ENCODE results near the gene TMEM204. TPM values are rescaled to one million over a fixed set of nuclear protein-coding genes. Genes with fewer than 3 reads are reported as not detected.

TMEM204 gene
- total and polyA plus RNA-seq, 10 of the 15 experiments (the other 5 are each of a cell fraction or from before 2014, with no cell fraction given): 0.05 to 0.30 (median 0.18) TPM; not detected in 7

DNA sequence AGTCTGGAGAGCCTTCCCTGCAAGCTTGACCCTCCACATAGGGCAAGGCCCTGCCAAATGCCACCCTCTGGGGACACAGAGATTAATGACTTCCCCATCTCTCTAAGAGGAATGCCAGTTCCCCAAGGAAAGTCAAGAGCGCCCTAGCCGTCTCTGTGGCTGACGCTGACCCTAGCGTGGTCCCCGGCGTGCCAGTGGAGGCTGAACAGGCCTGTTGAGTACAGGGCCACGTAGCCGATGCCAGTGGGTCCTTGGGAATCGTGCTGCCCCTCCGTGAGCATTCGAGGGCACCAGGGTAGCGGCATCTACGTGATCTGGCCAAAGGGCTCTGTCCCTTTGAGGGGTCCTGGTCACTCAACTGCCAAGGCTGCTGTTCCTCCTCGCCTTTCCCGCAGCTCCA lies 17.2 kb downstream of the TMEM204 start:
- 62% methylated on average over 15 of the region's 15 CpGs for WGBS (ENCODE audit: insufficient coverage, insufficient replicate concordance, low lambda C conversion rate, missing lambda C conversion rate)
- H3K79me2 ChIP-seq (ENCODE audit: control insufficient read depth, insufficient read depth, low read length): no peaks in the 10 kb centered on the region
- TF ChIP-seq RUNX3 (IDR thresholded peaks at IDR 0.05; ENCODE audit: low read length): no peak
- TF ChIP-seq SIX5 (IDR thresholded peaks at IDR 0.05; ENCODE audit: low read depth, low read length, severe bottlenecking): no peak
- TF ChIP-seq, protein P1, sequence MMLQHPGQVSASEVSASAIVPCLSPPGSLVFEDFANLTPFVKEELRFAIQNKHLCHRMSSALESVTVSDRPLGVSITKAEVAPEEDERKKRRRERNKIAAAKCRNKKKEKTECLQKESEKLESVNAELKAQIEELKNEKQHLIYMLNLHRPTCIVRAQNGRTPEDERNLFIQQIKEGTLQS (IDR thresholded peaks at IDR 0.05; ENCODE audit: borderline replicate concordance, extremely low read depth, low read depth, low read length): no peak
- no peak for TF ChIP-seq MYB (IDR thresholded peaks at IDR 0.05; ENCODE audit: borderline replicate concordance, low read depth, low read length)
- no peak for TF ChIP-seq TBL1XR1 (IDR thresholded peaks at IDR 0.05; ENCODE audit: low read depth, low read length)
- TF ChIP-seq, protein P2, sequence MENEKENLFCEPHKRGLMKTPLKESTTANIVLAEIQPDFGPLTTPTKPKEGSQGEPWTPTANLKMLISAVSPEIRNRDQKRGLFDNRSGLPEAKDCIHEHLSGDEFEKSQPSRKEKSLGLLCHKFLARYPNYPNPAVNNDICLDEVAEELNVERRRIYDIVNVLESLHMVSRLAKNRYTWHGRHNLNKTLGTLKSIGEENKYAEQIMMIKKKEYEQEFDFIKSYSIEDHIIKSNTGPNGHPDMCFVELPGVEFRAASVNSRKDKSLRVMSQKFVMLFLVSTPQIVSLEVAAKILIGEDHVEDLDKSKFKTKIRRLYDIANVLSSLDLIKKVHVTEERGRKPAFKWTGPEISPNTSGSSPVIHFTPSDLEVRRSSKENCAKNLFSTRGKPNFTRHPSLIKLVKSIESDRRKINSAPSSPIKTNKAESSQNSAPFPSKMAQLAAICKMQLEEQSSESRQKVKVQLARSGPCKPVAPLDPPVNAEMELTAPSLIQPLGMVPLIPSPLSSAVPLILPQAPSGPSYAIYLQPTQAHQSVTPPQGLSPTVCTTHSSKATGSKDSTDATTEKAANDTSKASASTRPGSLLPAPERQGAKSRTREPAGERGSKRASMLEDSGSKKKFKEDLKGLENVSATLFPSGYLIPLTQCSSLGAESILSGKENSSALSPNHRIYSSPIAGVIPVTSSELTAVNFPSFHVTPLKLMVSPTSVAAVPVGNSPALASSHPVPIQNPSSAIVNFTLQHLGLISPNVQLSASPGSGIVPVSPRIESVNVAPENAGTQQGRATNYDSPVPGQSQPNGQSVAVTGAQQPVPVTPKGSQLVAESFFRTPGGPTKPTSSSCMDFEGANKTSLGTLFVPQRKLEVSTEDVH (IDR thresholded peaks at IDR 0.05; ENCODE audit: low read depth, partially characterized antibody): no peak
- TF ChIP-seq YBX1 (IDR thresholded peaks at IDR 0.05): no peak
- no peak for TF ChIP-seq ZNF207 (IDR thresholded peaks at IDR 0.05; ENCODE audit: borderline replicate concordance)
- TF ChIP-seq SREBF1 (IDR thresholded peaks at IDR 0.05; ENCODE audit: low read length): no peak
- no peak for TF ChIP-seq RAD51 (IDR thresholded peaks at IDR 0.05)
- no peak for TF ChIP-seq TARDBP (IDR thresholded peaks at IDR 0.05; ENCODE audit: borderline replicate concordance)
- no peak for DNase-seq (ENCODE audit: low read depth, low spot score)
- H2AFZ ChIP-seq (ENCODE audit: control insufficient read depth, low read depth, low read length): no peak overlapping the region
- no peaks in the 10 kb centered on the region for H3K36me3 ChIP-seq (ENCODE audit: control insufficient read depth in 2 of 2, insufficient read depth in 2 of 2, low read length in 1 of 2)
- no peaks in the 10 kb centered on the region for H3K27me3 ChIP-seq (replicated peaks in 1 of 2; ENCODE audit: control insufficient read depth in 2 of 2, insufficient read depth in 2 of 2, low read length in 1 of 2)
- H3K4me1 ChIP-seq (ENCODE audit: control insufficient read depth, insufficient read depth, low read length): no peaks in the 10 kb centered on the region
- ChIA-PET RAD21 (ENCODE audit: unreplicated experiment) (no interaction called here), SMC1A (ENCODE audit: uncharacterized antibody, unreplicated experiment) (no interaction called here), CTCF (no interaction called here), POLR2A (no interaction called here)
- FAIRE-seq: no peak
- no peaks in the 10 kb centered on the region for H3K9me3 ChIP-seq (replicated peaks; ENCODE audit: control insufficient read depth, insufficient read depth, low read length)
- intact Hi-C loops (cut with micrococcal nuclease; ENCODE audit: unreplicated experiment): no loop called here
- H3K4me2 ChIP-seq (ENCODE audit: control insufficient read depth, insufficient read depth): no peak overlapping the region
- no peaks in the 10 kb centered on the region for H4K20me1 ChIP-seq (ENCODE audit: control insufficient read depth, insufficient read depth)
- no TSS peak for BruUV-seq (replicated peaks)
- ATAC-seq: no peak
- in situ Hi-C loops (cut with MboI): no loop called here
- H3K9ac ChIP-seq (ENCODE audit: control insufficient read depth, insufficient read depth, low read length): no peak overlapping the region
- H3K27ac ChIP-seq (ENCODE audit: control insufficient read depth, insufficient read depth): no peak overlapping the region
- no peak overlapping the region for H3K4me3 ChIP-seq
